A549 (cell line): ENCODE data around the gene USF1. TPM values are rescaled to one million over a fixed set of nuclear protein-coding genes. Genes with fewer than 3 reads are reported as not detected.

Experiments
- ATAC-seq, 2 experiments: fragments of 200-7000 bp in 1 of 2; fragments of >200 bp in 1 of 2; cut with Nextera tagmentation in 1 of 2; cut with Tn5 transposase in 1 of 2; 3 replicates each; pipeline versions ENCODE4 v1.8.0 to v1.9.1; 2018 to 2020; ENCODE audit warnings: mild to moderate bottlenecking in 1 of 2, moderate library complexity in 1 of 2
- CTCF ChIA-PET: fragments of 300-600 bp; sonication (Branson Sonifier 250); formaldehyde crosslinking; extraction: SDS; loops from one replicate; lab custom pipeline; 2021; ENCODE audit warnings: antibody characterized with exemption, inconsistent platforms; lab: Yijun Ruan, JAX
- POLR2A ChIA-PET: fragments of 350-600 bp; formaldehyde crosslinking; extraction: SDS; loops from one replicate; lab custom pipeline; 2021; ENCODE audit warnings: antibody characterized with exemption, inconsistent platforms; lab: Yijun Ruan, JAX
- DNase-seq, 2 experiments: peaks; one replicate each; pipeline versions ENCODE4 v3.0.0 to v3.0.0-alpha.2; 2011 to 2016; ENCODE audit warnings: low read depth in 1 of 2, low spot score in 1 of 2
- FAIRE-seq: peaks from 2 replicates; lab custom pipeline; 2011; peaks lifted over from hg19 to GRCh38; lab: Jason Lieb, UNC
- H3K27ac ChIP-seq, 2 experiments: fragments of >200 bp; sonication (Bioruptor Twin); formaldehyde crosslinking; 3 replicates each; pipeline ENCODE4 v1.5.1; 2016 to 2017
- H3K4me1 ChIP-seq: fragments of >200 bp; sonication (Bioruptor Twin); formaldehyde crosslinking; 3 replicates; pipeline ENCODE4 v1.6.1; 2016
- H3K4me2 ChIP-seq: fragments of >200 bp; sonication (Bioruptor Twin); formaldehyde crosslinking; 3 replicates; pipeline ENCODE4 v1.6.1; 2016
- H3K4me3 ChIP-seq: fragments of >200 bp; sonication (Bioruptor Twin); formaldehyde crosslinking; 3 replicates; pipeline ENCODE4 v1.5.1; 2016
- H3K9me3 ChIP-seq: fragments of >200 bp; sonication (Bioruptor Twin); formaldehyde crosslinking; 3 replicates; pipeline ENCODE4 v1.6.1; 2016
- ATOH8 ChIP-seq: fragments of 250-450 bp; sonication (Bioruptor Pico); IDR thresholded peaks from 2 replicates; pipeline ENCODE4 v1.5.0; 2020; ENCODE audit warnings: low read depth, mild to moderate bottlenecking, moderate library complexity
- BHLHE40 ChIP-seq: IDR thresholded peaks from 2 replicates; pipeline ENCODE4 v1.6.1; 2012; ENCODE audit warnings: low read depth, low read length, inconsistent platforms
- CTCF ChIP-seq: fragments of >200 bp; sonication (Bioruptor Twin); formaldehyde crosslinking; IDR thresholded peaks from 3 replicates; pipeline ENCODE4 v1.5.1; 2016
- EHMT2 ChIP-seq: fragments of 200-600 bp; sonication (generic); IDR thresholded peaks from 2 replicates; pipeline ENCODE4 v1.6.1; 2016; ENCODE audit warnings: antibody characterized with exemption, low read depth, mild to moderate bottlenecking, moderate library complexity
- ESRRA ChIP-seq: fragments of 150-350 bp; IDR thresholded peaks from 2 replicates; pipeline ENCODE4 v1.6.1; 2014; ENCODE audit warnings: mild to moderate bottlenecking, low read length, borderline replicate concordance
- HEYL ChIP-seq: fragments of 250-450 bp; sonication (Bioruptor Pico); IDR thresholded peaks from 2 replicates; pipeline ENCODE4 v1.8.0; 2021; ENCODE audit warnings: mild to moderate bottlenecking, moderate library complexity
- HMGXB4 ChIP-seq: fragments of 250-450 bp; sonication (Bioruptor Pico); IDR thresholded peaks from 2 replicates; pipeline ENCODE4 v1.5.0; 2021; ENCODE audit warnings: mild to moderate bottlenecking, moderate library complexity, borderline replicate concordance
- HOXA7 ChIP-seq: fragments of 250-450 bp; sonication (Bioruptor Pico); IDR thresholded peaks from 2 replicates; pipeline ENCODE4 v1.5.0; 2020; ENCODE audit warnings: mild to moderate bottlenecking, moderate library complexity
- HOXB5 ChIP-seq: fragments of 250-450 bp; sonication (Bioruptor Pico); IDR thresholded peaks from 2 replicates; pipeline ENCODE4 v1.5.0; 2020; ENCODE audit warnings: mild to moderate bottlenecking, moderate library complexity
- KDM5A ChIP-seq: fragments of 200-600 bp; sonication (generic); IDR thresholded peaks from 2 replicates; pipeline ENCODE4 v1.6.1; 2016; ENCODE audit warnings: antibody characterized with exemption, mild to moderate bottlenecking
- MAFK ChIP-seq: fragments of 450-650 bp; IDR thresholded peaks from 2 replicates; pipeline ENCODE4 v1.6.1; 2014; ENCODE audit not compliant: partially characterized antibody
- NFE2L2 ChIP-seq: fragments of 150-350 bp; conservative IDR thresholded peaks from 2 replicates; pipeline ENCODE4 v1.6.1; 2014; ENCODE audit warnings: low read length
- NPAS2 ChIP-seq: fragments of 250-450 bp; sonication (Bioruptor Pico); IDR thresholded peaks from 2 replicates; pipeline ENCODE4 v1.8.0; 2022; ENCODE audit warnings: mild to moderate bottlenecking, moderate library complexity, borderline replicate concordance
- PBX3 ChIP-seq: IDR thresholded peaks from 2 replicates; pipeline ENCODE4 v1.6.1; 2012
- RAD21 ChIP-seq, 2 experiments: fragments of >200 bp in 1 of 2; sonication (Bioruptor Twin) in 1 of 2; formaldehyde crosslinking in 1 of 2; IDR thresholded peaks in 1 of 2; conservative IDR thresholded peaks in 1 of 2; 2 replicates in 1 of 2; 3 replicates in 1 of 2; pipeline ENCODE4 v1.6.1; 2012 to 2018; ENCODE audit warnings: inconsistent platforms in 1 of 2
- RARB ChIP-seq: fragments of 250-450 bp; sonication (Bioruptor Pico); IDR thresholded peaks from 2 replicates; pipeline ENCODE4 v1.8.0; 2021; ENCODE audit warnings: mild to moderate bottlenecking, moderate library complexity
- REST ChIP-seq: fragments of 200-600 bp; sonication (generic); IDR thresholded peaks from 2 replicates; pipeline ENCODE4 v1.6.1; 2016; ENCODE audit warnings: antibody characterized with exemption, mild to moderate bottlenecking, moderate library complexity
- SREBF2 ChIP-seq: fragments of 450-650 bp; IDR thresholded peaks from 2 replicates; pipeline ENCODE4 v1.6.1; 2014; ENCODE audit warnings: mild to moderate bottlenecking, moderate library complexity
- TFCP2L1 ChIP-seq: fragments of 250-450 bp; sonication (Bioruptor Pico); IDR thresholded peaks from 2 replicates; pipeline ENCODE4 v1.5.0; 2021; ENCODE audit warnings: mild to moderate bottlenecking
- TP53 ChIP-seq: fragments of 250-450 bp; sonication (Bioruptor Pico); IDR thresholded peaks from 2 replicates; pipeline ENCODE4 v1.5.0; 2021; ENCODE audit warnings: mild to moderate bottlenecking, moderate library complexity
- WGBS: methylation state at CpG from one replicate; pipeline ENCODE4 v1.1.6; 2017; ENCODE audit errors: missing lambda C conversion rate; 5-methylcytosine and 5-hydroxymethylcytosine counted together
- polyA plus RNA-seq, 4 experiments: library from polyadenylated mRNA; depleted of rRNA in 3 of 4; stranded (reverse); fragments of >200 nt; fragmentation: RNase III in 1 of 4; extraction: RNeasy Plus Mini Kit Qiagen cat#74134 plus additional on column Dnase treatment in 1 of 4; gene quantifications; 2 replicates in 3 of 4; 3 replicates in 1 of 4; pipeline ENCODE4 v1.2.3, GENCODE V29; 2011 to 2017

USF1 gene
- polyA plus RNA-seq, 2 of the 4 experiments (the other 2 are of a cell fraction) = 35.5 to 60.5 TPM

GRCh38 chr1:161047436-161048420 lies 2.0 kb upstream of the USF1 start:
- TF ChIP-seq EHMT2 (no peak), RARB (CRISPR knock-in tag) (no peak), CTCF (no peak), REST (no peak), KDM5A (no peak), HMGXB4 (CRISPR knock-in tag) (no peak), NPAS2 (CRISPR knock-in tag) (no peak), RAD21 (conservative IDR thresholded peaks at IDR 0.05 in 1 of 2, IDR thresholded peaks at IDR 0.05 in 1 of 2) (no peak), SREBF2 (no peak), ATOH8 (no peak), HEYL (CRISPR knock-in tag) (no peak), NFE2L2 (no peak), MAFK (no peak), TFCP2L1 (CRISPR knock-in tag) (no peak), BHLHE40 (no peak), ESRRA (no peak), PBX3 (no peak), TP53 (CRISPR knock-in tag) (no peak), HOXA7 (CRISPR knock-in tag) (no peak), HOXB5 (CRISPR knock-in tag) (no peak)
- no peak overlapping the region for H3K27ac ChIP-seq
- no peak overlapping the region for H3K4me3 ChIP-seq
- ChIA-PET POLR2A (interaction anchor here (0.8 to 2.9 kb wide), 4 partner anchors 27 to 119 kb away, joined by 3 to 11 read pairs (median 6); partner anchors contain the start of genes F11R and PPOX), CTCF (interaction anchor here (1.1 to 4.6 kb wide), 6 partner anchors 12 to 119 kb away, joined by 3 to 42 read pairs (median 6); partner anchors contain the start of genes KLHDC9 and PPOX)
- peaks cover 34% of the 10 kb centered on the region for H3K9me3 ChIP-seq
- 86% methylated on average over 17 of the region's 18 CpGs for WGBS
- DNase-seq (no peak), FAIRE-seq (no peak), ATAC-seq (no peak)
- peaks cover 6% of the 10 kb centered on the region for H3K4me1 ChIP-seq
- H3K4me2 ChIP-seq = no peak overlapping the region
